HepG2 (cell line): ENCODE data around the gene RELL1.

Source experiments
- GABPA ChIP-seq, 2 experiments: IDR thresholded peaks; 2 replicates each; pipeline ENCODE4 v1.6.1; 2011 to 2016; ENCODE audit warnings: low read depth in 2 of 2, low read length in 1 of 2, missing biosample characterization in 1 of 2, missing genetic modification characterization in 1 of 2
- MTF1 ChIP-seq: sonication (generic); formaldehyde crosslinking; IDR thresholded peaks from 2 replicates; pipeline ENCODE4 v1.5.0; 2020; ENCODE audit warnings: missing genetic modification reagents
- NFRKB ChIP-seq: fragments of 450-650 bp; IDR thresholded peaks from 2 replicates; pipeline ENCODE4 v1.6.1; 2017

DNA sequence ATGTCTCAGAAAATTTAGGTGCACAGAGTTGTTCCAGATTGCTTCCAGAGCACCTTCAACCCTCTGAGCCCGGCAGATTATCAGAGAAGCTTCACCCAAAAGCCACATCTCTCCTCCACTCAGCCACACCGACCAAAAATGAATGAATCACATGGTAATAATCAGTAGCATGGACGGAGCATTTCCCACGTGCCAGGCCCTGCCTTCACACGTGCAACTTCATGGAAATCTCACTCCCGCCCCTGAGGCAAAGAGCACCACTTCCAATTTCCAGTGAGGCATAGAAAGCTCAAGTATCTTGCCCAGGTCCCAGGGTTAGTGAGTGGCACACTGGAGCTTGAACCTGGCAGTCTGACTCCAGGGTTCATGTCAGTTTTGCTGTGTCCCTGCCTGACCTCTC lies 56.5 kb downstream of the RELL1 start:
- TF ChIP-seq NFRKB (no peak), MTF1 (CRISPR knock-in tag) (no peak), GABPA (IDR thresholded peaks at IDR 0.05; ENCODE audit: low read depth, low read length) (no peak), GABPA (CRISPR knock-in tag; IDR thresholded peaks at IDR 0.05; ENCODE audit: low read depth) (no peak)
